ENCODE data around the gene LRP2.

The LRP2 gene

DNA sequence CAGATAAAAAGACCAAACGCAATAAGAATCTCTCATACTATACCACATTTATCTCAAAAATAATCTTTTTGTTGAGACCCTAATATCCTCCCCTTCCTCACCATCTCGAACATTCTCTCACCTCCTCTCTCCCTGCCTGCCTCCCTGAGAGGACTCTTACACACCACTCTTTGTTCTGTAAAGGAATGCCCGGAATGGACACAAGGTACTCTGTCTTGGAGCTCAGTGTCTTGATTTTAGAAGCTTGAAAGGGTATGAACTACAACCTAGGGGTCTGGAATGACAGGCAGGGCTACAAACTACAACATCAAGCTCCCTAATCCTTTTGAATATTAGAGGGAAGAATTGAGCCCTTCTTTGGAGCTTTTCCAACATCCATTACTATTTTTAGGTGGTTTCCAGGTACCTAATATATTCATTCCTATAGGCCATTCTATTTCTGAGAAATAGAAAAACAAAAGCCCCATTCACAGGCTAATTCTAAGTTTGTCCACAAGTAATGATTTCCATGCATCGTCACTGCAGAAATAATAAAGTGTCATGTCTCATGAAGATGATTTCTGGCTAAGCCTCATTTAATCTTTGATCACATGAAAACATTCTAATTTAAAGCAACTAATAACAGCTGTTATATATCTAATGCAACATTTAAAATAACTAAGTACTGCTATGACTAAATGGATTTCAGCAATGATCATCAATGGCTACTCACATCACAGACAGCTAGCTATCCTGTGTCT, 60.6 kb downstream of the LRP2 start:
- Histone ChIP-seq H3K27me3 (ENCODE audit: control insufficient read depth, insufficient read depth, low read length) (no peaks in the 10 kb centered on the region), H3K4me3 (ENCODE audit: low read length) (no peak overlapping the region), H3K4me1 (ENCODE audit: control insufficient read depth, insufficient read depth, low read length) (no peaks in the 10 kb centered on the region; the same call in 1 of the 2 replicates), H3K36me3 (ENCODE audit: control insufficient read depth, insufficient read depth, low read length) (no peaks in the 10 kb centered on the region), H3K9me3 (ENCODE audit: control insufficient read depth, insufficient read depth, low read length) (no peaks in the 10 kb centered on the region), H3K27ac (ENCODE audit: low read length) (no peak overlapping the region)
- WGBS (ENCODE audit: insufficient coverage, insufficient read length) = 100% methylated on average over 1 of the region's 4 CpGs
- DNase-seq (ENCODE audit: low read depth, low spot score) = no peak

DNA sequence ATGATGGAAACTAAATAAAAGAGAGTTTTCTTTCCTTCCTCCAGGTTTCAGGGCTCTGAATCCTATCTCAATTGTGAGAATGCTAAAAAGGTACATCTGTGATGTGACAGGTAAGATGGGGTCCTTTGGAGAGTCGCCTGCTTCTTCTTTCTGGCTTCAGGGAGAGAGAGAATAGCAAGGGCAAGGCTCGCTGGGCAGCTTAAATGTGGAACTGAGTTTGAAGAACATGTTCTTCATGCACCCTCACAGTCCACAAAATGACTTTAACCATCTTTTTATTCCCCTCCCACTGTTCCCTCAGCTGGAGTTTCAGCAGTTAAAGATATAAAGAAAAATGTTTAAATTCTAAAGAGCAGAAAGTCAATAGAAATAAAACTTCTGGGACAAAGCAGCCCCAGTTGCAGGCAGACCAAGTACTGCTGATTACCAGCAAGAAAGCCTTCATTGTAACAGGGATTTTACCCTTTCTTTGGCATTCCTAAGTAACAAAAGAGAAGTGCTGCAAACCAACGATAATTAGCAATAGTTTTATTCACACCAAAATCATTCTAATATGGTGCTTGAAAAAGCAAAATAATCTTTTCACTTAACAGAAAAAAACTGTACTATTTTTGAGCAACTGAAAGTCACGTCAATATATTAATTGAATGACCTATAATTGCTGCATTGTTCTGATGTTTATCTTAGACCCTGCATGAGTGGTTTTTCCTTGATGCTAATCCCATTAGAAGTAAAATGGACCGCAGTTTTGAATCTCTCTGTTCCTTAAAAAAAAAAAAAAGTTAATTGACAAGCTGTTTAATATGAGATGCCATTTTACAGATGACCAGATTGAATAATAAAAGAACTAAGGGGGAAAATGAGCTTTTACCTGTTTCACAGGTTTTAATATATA, 61.5 kb downstream of the LRP2 start:
- no peaks in the 10 kb centered on the region for H3K27me3 ChIP-seq (ENCODE audit: control insufficient read depth, insufficient read depth, low read length)
- WGBS (ENCODE audit: insufficient coverage, insufficient read length) = no CpG with 5 or more reads among the region's 5 CpGs
- no peak overlapping the region for H3K27ac ChIP-seq (ENCODE audit: low read length)
- no peaks in the 10 kb centered on the region for H3K9me3 ChIP-seq (ENCODE audit: control insufficient read depth, insufficient read depth, low read length)
- H3K4me1 ChIP-seq (ENCODE audit: control insufficient read depth, insufficient read depth, low read length) = no peaks in the 10 kb centered on the region; the same call in 1 of the 2 replicates
- no peaks in the 10 kb centered on the region for H3K36me3 ChIP-seq (ENCODE audit: control insufficient read depth, insufficient read depth, low read length)
- DNase-seq (ENCODE audit: low read depth, low spot score) = no peak
- H3K4me3 ChIP-seq (ENCODE audit: low read length) = no peak overlapping the region

DNA sequence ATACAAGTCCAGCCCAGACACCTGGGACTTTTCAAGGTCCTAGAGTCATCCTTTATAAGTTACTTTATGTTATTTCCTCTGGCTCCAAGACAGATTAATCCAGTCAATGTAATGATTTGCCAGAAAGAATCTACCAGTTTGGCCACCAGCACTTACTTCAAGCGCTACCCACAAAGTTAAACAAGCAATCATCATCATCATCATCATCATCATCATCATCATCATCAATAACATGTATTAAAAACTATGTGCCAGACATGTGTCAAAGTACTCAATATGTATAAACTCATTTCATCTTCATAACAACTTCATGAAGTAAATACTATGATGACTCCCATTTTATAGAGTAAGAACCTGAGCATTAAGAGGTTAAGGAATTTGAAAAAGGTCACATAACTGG, 64.3 kb downstream of the LRP2 start:
- no CpG with 5 or more reads among the region's 1 CpG for WGBS (ENCODE audit: insufficient coverage, insufficient read length)
- H3K9me3 ChIP-seq (ENCODE audit: control insufficient read depth, insufficient read depth, low read length) = no peaks in the 10 kb centered on the region
- H3K4me3 ChIP-seq (ENCODE audit: low read length) = no peak overlapping the region
- no peaks in the 10 kb centered on the region; the same call in 1 of the 2 replicates for H3K4me1 ChIP-seq (ENCODE audit: control insufficient read depth, insufficient read depth, low read length)
- no peak overlapping the region for H3K27ac ChIP-seq (ENCODE audit: low read length)
- DNase-seq (ENCODE audit: low read depth, low spot score) = no peak
- H3K27me3 ChIP-seq (ENCODE audit: control insufficient read depth, insufficient read depth, low read length) = no peaks in the 10 kb centered on the region
- no peaks in the 10 kb centered on the region for H3K36me3 ChIP-seq (ENCODE audit: control insufficient read depth, insufficient read depth, low read length)

DNA sequence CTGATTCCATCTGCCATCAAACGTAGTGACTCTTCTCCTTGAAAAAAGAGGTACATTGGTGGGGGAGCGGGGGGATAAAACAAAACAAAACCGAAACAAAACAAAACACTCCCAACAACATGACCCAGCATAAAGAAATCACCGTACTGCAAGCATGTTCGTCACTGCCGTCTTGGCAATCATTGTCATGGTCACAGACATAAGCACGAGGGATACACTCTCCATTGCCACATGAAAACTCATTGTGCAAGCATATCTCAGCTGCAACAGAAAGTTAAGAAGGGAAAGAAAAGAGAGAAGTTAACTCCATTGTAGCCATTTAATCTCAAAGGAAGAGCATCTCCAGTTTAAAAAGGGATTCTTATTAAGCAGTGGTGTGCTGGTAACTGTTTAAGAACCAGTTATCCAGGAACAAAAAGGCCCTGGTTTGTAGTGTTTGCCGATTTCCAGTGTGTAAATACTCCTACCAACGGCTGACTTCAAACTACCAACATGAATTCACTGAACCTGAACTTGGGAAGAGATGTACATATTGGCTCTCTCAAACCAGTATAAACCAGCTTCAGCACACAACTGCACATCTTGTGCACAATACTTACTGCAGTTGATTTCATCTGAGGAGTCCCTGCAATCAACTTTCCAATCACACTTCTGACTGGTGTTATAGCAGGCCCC, 68.2 kb downstream of the LRP2 start:
- H3K27me3 ChIP-seq (ENCODE audit: control insufficient read depth, insufficient read depth, low read length) = no peaks in the 10 kb centered on the region
- no peaks in the 10 kb centered on the region for H3K4me1 ChIP-seq (ENCODE audit: control insufficient read depth, insufficient read depth, low read length)
- no peaks in the 10 kb centered on the region for H3K9me3 ChIP-seq (ENCODE audit: control insufficient read depth, insufficient read depth, low read length)
- no peaks in the 10 kb centered on the region for H3K36me3 ChIP-seq (ENCODE audit: control insufficient read depth, insufficient read depth, low read length)
- DNase-seq (ENCODE audit: low read depth, low spot score) = no peak
- H3K27ac ChIP-seq (ENCODE audit: low read length) = no peak overlapping the region
- no peak overlapping the region for H3K4me3 ChIP-seq (ENCODE audit: low read length)
- no CpG with 5 or more reads among the region's 9 CpGs for WGBS (ENCODE audit: insufficient coverage, insufficient read length)

DNA sequence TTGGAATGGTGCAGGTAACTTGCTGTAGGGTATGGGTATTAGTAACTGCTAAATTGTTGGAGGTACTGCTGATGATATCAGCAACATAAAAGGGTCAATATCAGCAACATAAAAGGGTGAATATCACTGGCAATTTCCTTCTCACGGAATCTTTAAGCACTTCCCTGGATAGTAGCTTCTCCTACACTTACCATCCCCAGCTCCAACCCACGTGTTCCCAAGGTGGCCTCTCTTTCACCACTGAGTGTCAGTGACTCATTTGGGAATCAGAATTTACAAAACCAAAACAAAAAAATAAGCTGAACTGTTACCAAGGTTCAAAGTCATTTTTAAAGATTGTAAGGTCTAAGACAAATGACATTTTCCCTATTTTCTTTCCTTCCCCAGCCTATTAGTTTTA, 70.8 kb downstream of the LRP2 start:
- Histone ChIP-seq H3K36me3 (ENCODE audit: control insufficient read depth, insufficient read depth, low read length) (no peaks in the 10 kb centered on the region), H3K4me1 (ENCODE audit: control insufficient read depth, insufficient read depth, low read length) (no peaks in the 10 kb centered on the region), H3K27me3 (ENCODE audit: control insufficient read depth, insufficient read depth, low read length) (no peaks in the 10 kb centered on the region), H3K4me3 (ENCODE audit: low read length) (no peak overlapping the region), H3K27ac (ENCODE audit: low read length) (no peak overlapping the region), H3K9me3 (ENCODE audit: control insufficient read depth, insufficient read depth, low read length) (no peaks in the 10 kb centered on the region)
- no CpG with 5 or more reads among the region's 2 CpGs for WGBS (ENCODE audit: insufficient coverage, insufficient read length)
- no peak for DNase-seq (ENCODE audit: low read depth, low spot score)

DNA sequence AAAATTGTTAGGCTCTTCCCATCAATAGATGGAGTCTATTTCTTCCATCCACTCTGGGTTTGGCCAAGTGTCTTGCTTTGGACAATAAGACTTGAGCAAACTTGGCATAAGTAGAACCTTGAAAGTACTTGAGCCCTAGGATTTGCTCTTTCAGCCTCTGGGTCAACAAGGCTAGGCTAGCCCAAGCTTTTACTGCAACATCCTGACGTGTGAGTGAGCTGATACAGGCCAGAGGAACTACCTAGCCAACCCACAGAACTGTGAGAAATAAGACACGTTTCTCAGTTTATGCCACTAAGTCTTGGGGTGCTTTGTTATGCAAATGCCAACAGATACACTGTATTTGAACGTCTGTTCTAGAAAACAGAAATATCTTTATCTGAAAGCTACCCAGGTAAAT, 71.9 kb downstream of the LRP2 start:
- Histone ChIP-seq H3K27me3 (ENCODE audit: control insufficient read depth, insufficient read depth, low read length) (no peaks in the 10 kb centered on the region), H3K9me3 (ENCODE audit: control insufficient read depth, insufficient read depth, low read length) (no peaks in the 10 kb centered on the region), H3K36me3 (ENCODE audit: control insufficient read depth, insufficient read depth, low read length) (no peaks in the 10 kb centered on the region), H3K27ac (ENCODE audit: low read length) (no peak overlapping the region), H3K4me1 (ENCODE audit: control insufficient read depth, insufficient read depth, low read length) (no peaks in the 10 kb centered on the region), H3K4me3 (ENCODE audit: low read length) (no peak overlapping the region)
- no peak for DNase-seq (ENCODE audit: low read depth, low spot score)
- WGBS (ENCODE audit: insufficient coverage, insufficient read length) = no CpG with 5 or more reads among the region's 3 CpGs

DNA sequence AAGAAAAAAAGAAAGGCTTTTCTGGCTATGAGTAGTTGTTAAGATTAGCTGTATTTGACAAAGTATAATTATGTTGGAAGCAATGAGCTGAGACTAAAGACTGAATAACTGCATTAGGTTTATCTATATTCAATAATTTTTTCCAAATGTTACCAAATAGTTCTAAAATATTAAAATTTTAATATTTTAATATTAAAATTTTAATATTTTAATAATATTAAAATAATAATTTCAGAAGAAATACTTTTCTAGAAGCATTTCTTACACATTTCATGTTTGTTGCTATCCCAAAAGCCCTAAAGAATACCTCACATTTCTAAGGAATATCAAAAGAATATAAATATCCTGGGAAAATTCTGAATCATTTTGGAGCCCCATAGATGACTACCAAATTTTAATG, 74.7 kb downstream of the LRP2 start:
- Histone ChIP-seq H3K4me1 (ENCODE audit: control insufficient read depth, insufficient read depth, low read length) (no peaks in the 10 kb centered on the region), H3K27me3 (ENCODE audit: control insufficient read depth, insufficient read depth, low read length) (no peaks in the 10 kb centered on the region; the same call in 1 of the 2 replicates), H3K4me3 (ENCODE audit: low read length) (no peak overlapping the region), H3K27ac (ENCODE audit: low read length) (no peak overlapping the region), H3K36me3 (ENCODE audit: control insufficient read depth, insufficient read depth, low read length) (no peaks in the 10 kb centered on the region), H3K9me3 (ENCODE audit: control insufficient read depth, insufficient read depth, low read length) (no peaks in the 10 kb centered on the region)
- no peak for DNase-seq (ENCODE audit: low read depth, low spot score)

DNA sequence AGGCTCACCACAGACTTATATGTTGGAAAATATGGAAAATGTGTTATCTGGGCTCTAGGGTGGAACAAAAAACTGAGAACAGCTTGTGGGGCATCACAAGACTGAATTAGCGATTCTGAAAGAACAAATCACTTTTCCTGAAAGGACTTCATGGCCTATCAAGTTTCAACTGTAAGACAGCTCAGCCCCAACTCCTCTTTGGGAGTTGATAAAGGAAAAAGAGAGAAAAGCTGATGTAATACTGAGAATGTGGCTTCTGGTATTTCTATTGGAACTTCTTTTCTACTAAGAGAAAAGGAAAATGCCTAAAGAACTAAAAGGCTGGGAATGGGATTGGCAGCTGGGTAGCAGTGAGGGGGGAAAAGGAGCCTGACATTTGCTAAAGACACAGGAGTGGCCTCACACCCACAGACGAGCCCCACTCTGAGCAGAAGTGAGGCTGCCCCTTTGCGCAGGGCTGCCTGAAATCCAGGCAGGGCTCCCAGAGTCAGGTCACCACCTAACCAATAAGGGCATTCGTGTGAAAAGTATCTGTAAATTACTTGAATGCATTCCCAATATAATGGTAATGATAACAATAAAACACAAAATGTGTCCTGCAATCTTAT, 75.6 kb downstream of the LRP2 start:
- Histone ChIP-seq H3K27ac (ENCODE audit: low read length) (no peak overlapping the region), H3K9me3 (ENCODE audit: control insufficient read depth, insufficient read depth, low read length) (no peaks in the 10 kb centered on the region), H3K4me3 (ENCODE audit: low read length) (no peak overlapping the region), H3K27me3 (ENCODE audit: control insufficient read depth, insufficient read depth, low read length) (no peaks in the 10 kb centered on the region; the same call in 1 of the 2 replicates), H3K36me3 (ENCODE audit: control insufficient read depth, insufficient read depth, low read length) (no peaks in the 10 kb centered on the region), H3K4me1 (ENCODE audit: control insufficient read depth, insufficient read depth, low read length) (no peaks in the 10 kb centered on the region)
- no peak for DNase-seq (ENCODE audit: low read depth, low spot score)
- no CpG with 5 or more reads among the region's 4 CpGs for WGBS (ENCODE audit: insufficient coverage, insufficient read length)

DNA sequence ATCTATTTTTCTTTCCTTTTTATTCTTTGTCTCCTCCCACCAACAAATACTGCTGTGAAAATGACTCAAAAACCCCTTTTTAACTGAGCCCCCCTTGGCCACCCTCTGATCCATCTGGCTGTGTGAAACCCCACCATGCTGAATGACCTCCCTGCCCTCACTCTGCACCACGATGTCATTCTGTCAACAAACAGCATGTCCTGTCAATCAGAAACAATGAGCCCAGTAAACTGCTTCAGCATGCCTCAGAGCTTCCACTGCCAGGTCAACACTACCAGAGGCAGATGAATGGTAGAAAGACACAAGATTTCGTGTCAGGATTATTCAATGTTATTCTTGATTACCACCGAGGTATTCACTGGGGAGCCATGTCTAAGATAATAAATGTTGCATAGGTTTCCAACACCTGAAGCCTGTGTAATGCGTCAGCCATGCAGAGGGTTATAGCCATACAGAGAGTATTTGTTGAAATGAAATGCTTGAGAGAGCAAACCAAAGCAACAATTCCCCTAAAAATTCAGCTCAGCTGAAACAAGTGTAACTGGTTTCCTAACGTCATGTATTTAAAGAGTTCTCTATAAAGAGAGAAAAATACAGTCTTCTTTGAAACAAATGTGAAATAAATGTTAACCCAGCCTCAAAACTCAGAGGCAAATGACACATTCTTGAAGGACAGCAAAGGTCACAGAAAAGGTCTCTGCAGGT, 76.7 kb downstream of the LRP2 start:
- Histone ChIP-seq H3K27me3 (ENCODE audit: control insufficient read depth, insufficient read depth, low read length) (no peaks in the 10 kb centered on the region; the same call in 1 of the 2 replicates), H3K4me1 (ENCODE audit: control insufficient read depth, insufficient read depth, low read length) (no peaks in the 10 kb centered on the region), H3K36me3 (ENCODE audit: control insufficient read depth, insufficient read depth, low read length) (no peaks in the 10 kb centered on the region), H3K4me3 (ENCODE audit: low read length) (no peak overlapping the region), H3K9me3 (ENCODE audit: control insufficient read depth, insufficient read depth, low read length) (no peaks in the 10 kb centered on the region), H3K27ac (ENCODE audit: low read length) (no peak overlapping the region)
- DNase-seq (ENCODE audit: low read depth, low spot score) = no peak
- no CpG with 5 or more reads among the region's 5 CpGs for WGBS (ENCODE audit: insufficient coverage, insufficient read length)

DNA sequence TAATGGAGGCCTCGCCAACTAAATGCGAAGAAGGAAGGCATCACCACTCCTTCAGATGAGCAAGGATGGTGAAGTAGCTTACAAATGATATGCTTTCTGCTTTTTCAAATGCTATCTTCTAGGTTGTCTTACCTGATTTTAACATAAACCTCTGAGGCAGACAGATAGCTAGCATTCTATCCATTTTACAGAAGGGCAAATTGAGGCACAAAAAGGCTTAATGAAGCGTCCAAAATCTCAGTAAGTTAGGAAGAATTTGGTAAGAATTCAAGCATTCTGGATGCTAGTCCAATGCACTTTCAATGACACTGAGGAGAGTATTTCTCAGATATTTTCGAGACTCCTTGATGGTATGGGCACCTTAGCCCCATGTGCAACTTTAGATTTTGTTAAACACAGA, 81.8 kb downstream of the LRP2 start:
- no CpG with 5 or more reads among the region's 4 CpGs for WGBS (ENCODE audit: insufficient coverage, insufficient read length)
- H3K27me3 ChIP-seq (ENCODE audit: control insufficient read depth, insufficient read depth, low read length) = no peaks in the 10 kb centered on the region; the same call in 1 of the 2 replicates

More for the DNA sequence above, 81.8 kb downstream of the LRP2 start:
- DNase-seq (ENCODE audit: low read depth, low spot score) = no peak
- H3K27ac ChIP-seq (ENCODE audit: low read length) = no peak overlapping the region
- no peaks in the 10 kb centered on the region for H3K9me3 ChIP-seq (ENCODE audit: control insufficient read depth, insufficient read depth, low read length)
- no peaks in the 10 kb centered on the region for H3K4me1 ChIP-seq (ENCODE audit: control insufficient read depth, insufficient read depth, low read length)
- no peaks in the 10 kb centered on the region for H3K36me3 ChIP-seq (ENCODE audit: control insufficient read depth, insufficient read depth, low read length)
- no peak overlapping the region for H3K4me3 ChIP-seq (ENCODE audit: low read length)
